Measurements from ENCODE around the gene GTPBP3.

The GTPBP3 gene

GRCh38 chr19:17333611-17334413, 3.5 kb upstream of the GTPBP3 start:
- DNase-seq (ENCODE audit: low read depth in 1 of 2, low spot score in 1 of 2) = peak in 1 of 2 experiments; percentile 61
- TF ChIP-seq JUND (IDR thresholded peaks at IDR 0.05; ENCODE audit: low read depth) = no peak
- in situ Hi-C loops (cut with HindIII; ENCODE audit: low pct_unique_long_range_greater_than_20kb, low sequenced_read_pairs) = no loop called here

GRCh38 chr19:17334414-17335409, 2.6 kb upstream of the GTPBP3 start, which contains the start of gene ANO8:
Gene ANO8, minus strand, starts transcription at chr19:17334855. Its CDS starts 185 bp downstream, at chr19:17334670.
- in situ Hi-C loops (cut with HindIII; ENCODE audit: low pct_unique_long_range_greater_than_20kb, low sequenced_read_pairs) = no loop called here
- no peak for TF ChIP-seq JUND (IDR thresholded peaks at IDR 0.05; ENCODE audit: low read depth)
- peak; percentile 92 to 98 for DNase-seq (ENCODE audit: low read depth in 1 of 2, low spot score in 1 of 2)

DNA sequence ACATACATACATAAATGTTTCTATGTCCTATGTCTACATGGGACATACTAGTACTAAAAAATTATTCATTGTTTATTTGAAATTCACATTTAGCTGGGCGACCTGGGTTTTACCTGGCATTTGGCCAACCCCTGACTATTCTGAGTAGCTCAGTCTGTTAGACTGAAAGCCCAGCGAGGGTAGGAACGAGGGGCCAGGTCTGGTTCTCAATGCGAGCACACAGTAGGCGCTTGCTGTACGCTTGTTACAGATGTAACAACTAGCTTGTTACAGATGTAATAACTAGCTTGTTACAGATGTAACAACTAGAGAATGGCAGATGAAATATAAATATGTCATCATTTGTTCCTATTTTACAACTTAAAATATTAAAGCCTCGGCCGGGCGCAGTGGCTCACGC, 1.8 kb upstream of the GTPBP3 start:
- no peak for TF ChIP-seq JUND (IDR thresholded peaks at IDR 0.05; ENCODE audit: low read depth)
- in situ Hi-C loops (cut with HindIII; ENCODE audit: low pct_unique_long_range_greater_than_20kb, low sequenced_read_pairs) = no loop called here
- no peak for DNase-seq (ENCODE audit: low read depth in 1 of 2, low spot score in 1 of 2)

DNA sequence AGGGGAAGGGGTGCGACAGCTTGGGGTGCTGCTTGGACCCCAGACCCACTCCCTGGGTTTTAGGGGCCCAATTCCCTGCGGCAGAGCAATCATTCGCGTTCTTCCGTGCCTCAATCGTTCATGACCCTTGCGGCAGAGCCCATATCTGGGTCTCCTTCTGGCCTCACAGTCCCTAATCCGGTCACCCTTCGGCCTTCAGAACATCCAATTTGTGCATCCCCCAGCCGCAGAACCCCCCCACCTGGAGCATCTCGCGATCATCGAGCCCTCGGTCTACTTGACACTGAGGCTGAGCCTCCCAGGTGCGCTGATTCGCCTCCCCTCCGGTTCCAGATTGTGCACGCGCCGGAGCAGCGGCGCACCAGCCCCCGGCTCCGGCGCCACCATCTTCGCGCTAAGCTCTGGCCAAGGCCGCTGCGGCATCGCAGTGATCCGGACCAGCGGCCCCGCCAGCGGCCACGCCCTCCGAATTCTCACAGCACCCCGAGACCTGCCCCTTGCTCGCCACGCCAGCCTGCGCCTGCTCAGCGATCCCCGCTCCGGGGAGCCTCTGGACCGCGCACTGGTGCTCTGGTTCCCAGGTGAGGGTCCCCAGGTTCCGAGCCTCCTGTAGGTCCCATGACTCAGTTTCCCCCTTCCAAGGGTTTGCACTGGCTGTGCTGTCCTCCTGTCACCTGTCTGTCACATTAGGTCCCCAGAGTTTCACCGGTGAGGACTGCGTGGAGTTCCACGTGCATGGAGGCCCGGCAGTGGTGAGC, 501 bp downstream of the GTPBP3 start:
- no peak for TF ChIP-seq JUND (IDR thresholded peaks at IDR 0.05; ENCODE audit: low read depth)
- peak in 1 of 2 experiments; percentile 39 for DNase-seq (ENCODE audit: low read depth in 1 of 2, low spot score in 1 of 2)
- in situ Hi-C loops (cut with HindIII; ENCODE audit: low pct_unique_long_range_greater_than_20kb, low sequenced_read_pairs) = no loop called here

DNA sequence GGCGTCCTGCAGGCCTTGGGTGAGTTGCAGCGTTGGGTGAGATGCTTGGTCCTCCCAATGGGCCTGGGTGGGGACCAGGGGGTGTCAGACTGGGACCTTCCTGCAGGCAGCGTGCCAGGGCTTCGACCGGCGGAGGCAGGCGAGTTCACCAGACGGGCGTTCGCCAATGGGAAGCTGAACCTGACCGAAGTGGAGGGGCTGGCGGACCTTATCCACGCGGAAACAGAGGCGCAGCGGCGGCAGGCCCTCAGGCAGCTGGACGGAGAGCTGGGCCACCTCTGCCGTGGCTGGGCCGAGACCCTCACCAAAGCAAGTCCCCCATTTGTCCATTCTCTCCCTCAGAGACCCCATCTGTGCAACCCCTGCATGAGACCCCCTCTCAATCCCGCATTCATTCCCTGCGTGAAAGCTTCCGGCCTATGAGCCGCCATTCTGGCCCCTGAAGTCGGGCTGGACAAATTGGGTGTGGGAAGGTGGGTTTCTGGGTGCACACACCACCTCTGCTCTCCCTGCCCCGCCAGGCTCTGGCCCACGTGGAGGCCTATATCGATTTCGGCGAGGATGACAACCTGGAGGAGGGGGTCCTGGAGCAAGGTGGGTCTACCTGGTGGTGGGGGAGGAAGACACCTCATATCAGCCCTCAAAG, 1.2 kb downstream of the GTPBP3 start:
- DNase-seq (ENCODE audit: low read depth in 1 of 2, low spot score in 1 of 2) = no peak
- TF ChIP-seq JUND (IDR thresholded peaks at IDR 0.05; ENCODE audit: low read depth) = no peak
- in situ Hi-C loops (cut with HindIII; ENCODE audit: low pct_unique_long_range_greater_than_20kb, low sequenced_read_pairs) = no loop called here

DNA sequence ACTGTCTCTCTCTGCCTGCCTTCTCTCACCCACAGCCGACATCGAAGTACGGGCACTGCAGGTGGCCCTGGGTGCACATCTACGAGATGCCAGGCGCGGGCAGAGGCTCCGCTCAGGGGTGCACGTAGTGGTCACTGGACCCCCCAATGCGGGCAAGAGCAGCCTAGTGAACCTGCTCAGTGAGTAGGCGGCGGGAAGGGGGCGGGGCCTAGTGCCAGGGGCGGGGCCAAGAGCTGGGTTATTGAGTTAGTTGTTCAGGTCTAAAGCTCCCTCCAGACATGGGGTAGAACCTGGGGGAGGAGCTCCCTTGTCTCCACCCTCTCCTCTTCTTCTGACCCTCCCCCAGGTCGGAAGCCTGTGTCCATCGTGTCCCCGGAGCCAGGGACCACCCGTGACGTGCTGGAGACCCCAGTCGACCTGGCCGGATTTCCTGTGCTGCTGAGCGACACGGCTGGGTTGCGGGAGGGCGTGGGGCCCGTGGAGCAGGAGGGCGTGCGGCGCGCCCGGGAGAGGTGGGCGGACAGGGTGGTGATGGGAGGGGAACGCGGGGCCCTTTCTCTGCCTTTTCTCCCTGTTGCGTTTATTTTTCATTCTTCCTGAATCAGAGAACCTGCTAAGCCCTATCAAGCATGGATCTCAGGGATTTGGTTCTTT, 1.9 kb downstream of the GTPBP3 start:
- TF ChIP-seq JUND (IDR thresholded peaks at IDR 0.05; ENCODE audit: low read depth) = no peak
- in situ Hi-C loops (cut with HindIII; ENCODE audit: low pct_unique_long_range_greater_than_20kb, low sequenced_read_pairs) = no loop called here
- DNase-seq (ENCODE audit: low read depth in 1 of 2, low spot score in 1 of 2) = peak in 1 of 2 experiments; percentile 65

- in situ Hi-C loops (cut with HindIII; ENCODE audit: low pct_unique_long_range_greater_than_20kb, low sequenced_read_pairs) = no loop called here
- peak in 1 of 2 experiments; percentile 63 for DNase-seq (ENCODE audit: low read depth in 1 of 2, low spot score in 1 of 2)
- TF ChIP-seq JUND (IDR thresholded peaks at IDR 0.05; ENCODE audit: low read depth) = no peak
Observed at GRCh38 chr19:17340302-17340870, 3.0 kb downstream of the GTPBP3 start.

GRCh38 chr19:17340871-17341357, 3.6 kb downstream of the GTPBP3 start:
- no peak for TF ChIP-seq JUND (IDR thresholded peaks at IDR 0.05; ENCODE audit: low read depth)
- DNase-seq (ENCODE audit: low read depth in 1 of 2, low spot score in 1 of 2) = peak in 1 of 2 experiments; percentile 49
- in situ Hi-C loops (cut with HindIII; ENCODE audit: low pct_unique_long_range_greater_than_20kb, low sequenced_read_pairs) = no loop called here

DNA sequence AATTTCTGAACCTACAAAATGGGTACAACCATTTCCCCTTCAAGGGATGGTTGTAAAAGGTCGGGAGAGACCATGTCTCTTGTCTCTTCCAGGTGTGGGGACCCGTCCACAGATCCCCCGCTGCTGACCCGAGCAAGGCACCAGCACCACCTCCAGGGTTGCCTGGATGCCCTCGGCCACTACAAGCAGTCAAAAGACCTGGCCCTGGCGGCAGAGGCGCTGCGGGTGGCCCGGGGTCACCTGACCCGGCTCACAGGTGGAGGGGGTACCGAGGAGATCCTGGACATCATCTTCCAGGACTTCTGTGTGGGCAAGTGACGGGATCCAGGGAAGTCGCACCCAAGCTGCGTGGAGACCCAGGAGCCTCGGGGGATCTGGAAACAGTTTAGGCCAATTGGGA, 4.0 kb downstream of the GTPBP3 start:
- no peak for DNase-seq (ENCODE audit: low read depth in 1 of 2, low spot score in 1 of 2)
- no peak for TF ChIP-seq JUND (IDR thresholded peaks at IDR 0.05; ENCODE audit: low read depth)
- in situ Hi-C loops (cut with HindIII; ENCODE audit: low pct_unique_long_range_greater_than_20kb, low sequenced_read_pairs) = no loop called here

- in situ Hi-C loops (cut with HindIII; ENCODE audit: low pct_unique_long_range_greater_than_20kb, low sequenced_read_pairs) = no loop called here
- TF ChIP-seq JUND (IDR thresholded peaks at IDR 0.05; ENCODE audit: low read depth) = no peak
- no peak for DNase-seq (ENCODE audit: low read depth in 1 of 2, low spot score in 1 of 2)
Observed at GRCh38 chr19:17341845-17342244, 4.5 kb downstream of the GTPBP3 start.
